GM20000 (cell line): ENCODE results near the gene THAP7.
A peak's percentile ranks its signal among the peaks of the same experiment; 100 is the strongest.

Experiments
- DNase-seq: peaks from one replicate; pipeline ENCODE4 v3.0.0; 2012; ENCODE audit warnings: low spot score
- CTCF ChIP-seq: IDR thresholded peaks from 2 replicates; pipeline ENCODE4 v1.5.1; 2012; ENCODE audit warnings: mild to moderate bottlenecking, control low read depth; ENCODE audit errors: extremely low read depth, missing control alignments

Gene THAP7

GRCh38 chr22:21022507-21022906 is 20.6 kb upstream of the THAP7 start:
- no peak for DNase-seq
- TF ChIP-seq CTCF, result no peak

- peak; percentile 60 for DNase-seq
- peak; percentile 33 for TF ChIP-seq CTCF
These were observed 19.0 kb upstream of the THAP7 start for GRCh38 chr22:21020802-21021429.

- no peak for TF ChIP-seq CTCF
- no peak for DNase-seq
These were observed 16.4 kb upstream of the THAP7 start for GRCh38 chr22:21018314-21018713.

- no peak for DNase-seq
- no peak for TF ChIP-seq CTCF
These were observed 14.9 kb upstream of the THAP7 start for GRCh38 chr22:21016644-21017420.

- no peak for DNase-seq
- TF ChIP-seq CTCF, result no peak
These were observed 13.6 kb upstream of the THAP7 start for GRCh38 chr22:21015466-21016006.

GRCh38 chr22:21014726-21015465 is 13.0 kb upstream of the THAP7 start, which contains the start of gene P2RX6:
Gene P2RX6 (plus strand): TSS chr22:21015165. CDS start chr22:21015175, 10 bp downstream.
- no peak for TF ChIP-seq CTCF
- DNase-seq, result no peak
